Small intestine (tissue), 16 donors: ENCODE data around the gene CD200. TPM values are rescaled to one million over a fixed set of nuclear protein-coding genes. Genes with fewer than 3 reads are reported as not detected.

Source experiments
- DNase-seq, 2 donors: peaks; one replicate each; pipeline versions ENCODE4 v3.0.0 to v3.0.0-alpha.2; 2013
- FAIRE-seq: peaks from 2 replicates; lab custom pipeline; 2012; peaks lifted over from hg19 to GRCh38; lab: Jason Lieb, UNC
- H3K27ac ChIP-seq, 3 donors: one replicate each; pipeline ENCODE4 v1.5.1; 2013; ENCODE audit warnings: low read length in 2 of 3, mild to moderate bottlenecking in 2 of 3, control low read depth in 1 of 3, inconsistent platforms in 1 of 3, low read depth in 1 of 3, moderate library complexity in 1 of 3
- H3K27me3 ChIP-seq, 3 donors: one replicate each; pipeline ENCODE4 v1.6.1; 2013; ENCODE audit warnings: low read length in 3 of 3, inconsistent platforms in 1 of 3; ENCODE audit not compliant: control insufficient read depth in 3 of 3, insufficient read depth in 3 of 3
- H3K36me3 ChIP-seq, 3 donors: one replicate each; pipeline ENCODE4 v1.6.1; 2013; ENCODE audit warnings: low read length in 3 of 3, inconsistent platforms in 1 of 3, low read depth in 1 of 3, mild to moderate bottlenecking in 1 of 3, moderate library complexity in 1 of 3; ENCODE audit not compliant: control insufficient read depth in 3 of 3, insufficient read depth in 2 of 3
- H3K4me1 ChIP-seq, 3 donors: one replicate each; pipeline ENCODE4 v1.6.1; 2013; ENCODE audit warnings: low read length in 2 of 3, inconsistent platforms in 1 of 3, low read depth in 1 of 3, mild to moderate bottlenecking in 1 of 3, moderate library complexity in 1 of 3; ENCODE audit not compliant: control insufficient read depth in 3 of 3, insufficient read depth in 2 of 3
- H3K4me3 ChIP-seq, 3 donors: one replicate each; pipeline ENCODE4 v1.5.1; 2013; ENCODE audit warnings: low read length in 3 of 3, control low read depth in 1 of 3, inconsistent platforms in 1 of 3, low read depth in 1 of 3, mild to moderate bottlenecking in 1 of 3, moderate library complexity in 1 of 3
- H3K9me3 ChIP-seq, 2 donors: one replicate each; pipeline ENCODE4 v1.6.1; 2013; ENCODE audit warnings: low read depth in 1 of 2, low read length in 1 of 2; ENCODE audit not compliant: control insufficient read depth in 2 of 2, insufficient read depth in 1 of 2
- WGBS, 3 donors: extraction: QIAGEN DNeasy Blood & Tissue Kit; methylation state at CpG; one replicate each; pipeline ENCODE4 v1.1.7; 2013; 5-methylcytosine and 5-hydroxymethylcytosine counted together
- long read RNA-seq, 10 donors: transcript quantifications; one replicate each; lab custom pipeline, GENCODE V29; 2026
- polyA plus RNA-seq, 4 donors: library from polyadenylated mRNA; stranded (reverse) in 3 of 4; unstranded in 1 of 4; fragments of 200-250 nt in 3 of 4; fragments of 120-200 nt in 1 of 4; gene quantifications; one replicate each; pipeline versions ENCODE4 v1.2.1 to v1.2.3, GENCODE V29; 2013
- donor health status: healthy with polysubstance abuse.
- donor health status: control.
- donor health status: control.
- donor health status: Bipolar disorder and iron deficiency.
- donor health status: healthy.

Gene CD200, protein sequence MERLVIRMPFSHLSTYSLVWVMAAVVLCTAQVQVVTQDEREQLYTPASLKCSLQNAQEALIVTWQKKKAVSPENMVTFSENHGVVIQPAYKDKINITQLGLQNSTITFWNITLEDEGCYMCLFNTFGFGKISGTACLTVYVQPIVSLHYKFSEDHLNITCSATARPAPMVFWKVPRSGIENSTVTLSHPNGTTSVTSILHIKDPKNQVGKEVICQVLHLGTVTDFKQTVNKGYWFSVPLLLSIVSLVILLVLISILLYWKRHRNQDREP
- 1 to 10 TPM in 3 of 4 donors, not detected in 1; 1.1 to 9.6 (median 7.9) TPM for polyA plus RNA-seq
- long read RNA-seq, donor 1 = 0 reads
- long read RNA-seq, donor 2, partial matches to known transcripts = 0 of 3 reads
- long read RNA-seq, donor 2, other reads (novel, unspliced or antisense) = 0 of 3 reads
- long read RNA-seq, donor 3 = 0 reads
- long read RNA-seq, donor 4 = 0 reads
- long read RNA-seq, donor 5, partial matches to known transcripts = 0 of 2 reads
- long read RNA-seq, donor 5, other reads (novel, unspliced or antisense) = 0 of 2 reads
- long read RNA-seq, donor 6, partial matches to known transcripts = 0 of 1 reads
- long read RNA-seq, donor 6, other reads (novel, unspliced or antisense) = 0 of 1 reads
- long read RNA-seq, donor 7 = 0 reads
- long read RNA-seq, donor 8 = 0 reads
- long read RNA-seq, donor 9, partial matches to known transcripts = 0 of 2 reads
- long read RNA-seq, donor 9, other reads (novel, unspliced or antisense) = 0 of 2 reads
- long read RNA-seq, donor 10, transcript CD200-201 (6 exons, 2,129 nt) = major isoform, 11 of 13 reads
- long read RNA-seq, donor 10, partial matches to known transcripts = 0 of 13 reads
- long read RNA-seq, donor 10, other reads (novel, unspliced or antisense) = 0 of 13 reads

DNA sequence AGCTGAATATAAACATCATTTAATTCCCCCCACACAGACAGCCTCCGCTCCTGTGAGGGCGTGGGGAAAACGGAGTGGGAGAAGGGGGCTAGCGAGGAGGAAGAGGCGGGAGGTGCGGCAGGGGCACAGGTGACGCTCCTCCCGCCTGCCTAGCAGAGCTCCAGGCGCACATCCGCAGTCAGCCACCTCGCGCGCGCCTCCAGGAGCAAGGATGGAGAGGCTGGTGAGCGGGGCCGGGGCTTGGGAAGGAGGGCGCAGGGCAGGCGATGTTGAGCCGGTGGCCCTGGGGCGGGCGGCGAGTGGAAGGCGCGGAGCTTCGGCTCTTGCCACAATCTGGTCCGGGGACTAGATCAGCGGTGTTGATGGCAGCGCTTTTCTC lies at the start of gene CD200:
CD200 (plus strand) TSS at position 155 of the 379 bp plus-strand sequence; CDS start at position 212, 57 bp downstream.
- H3K9me3 ChIP-seq = no peaks in the 10 kb centered on the region
- H3K27me3 ChIP-seq = peaks cover 0 to 2% (median 0%) of the 10 kb centered on the region in 3 donors
- DNase-seq (peak; percentile 47 to 66), FAIRE-seq (no peak)
- no peaks in the 10 kb centered on the region for H3K4me1 ChIP-seq
- WGBS, 3 donors = 0 to 1% (median 1%) methylated on average over 28 of the region's 28 CpGs
- H3K27ac ChIP-seq = peak within 1 kb of the TSS in 2 of 3 donors; percentile 85
- peak within 1 kb of the TSS; percentile 38 to 75 (median 66) for H3K4me3 ChIP-seq
- H3K36me3 ChIP-seq = no peaks in the 10 kb centered on the region

DNA sequence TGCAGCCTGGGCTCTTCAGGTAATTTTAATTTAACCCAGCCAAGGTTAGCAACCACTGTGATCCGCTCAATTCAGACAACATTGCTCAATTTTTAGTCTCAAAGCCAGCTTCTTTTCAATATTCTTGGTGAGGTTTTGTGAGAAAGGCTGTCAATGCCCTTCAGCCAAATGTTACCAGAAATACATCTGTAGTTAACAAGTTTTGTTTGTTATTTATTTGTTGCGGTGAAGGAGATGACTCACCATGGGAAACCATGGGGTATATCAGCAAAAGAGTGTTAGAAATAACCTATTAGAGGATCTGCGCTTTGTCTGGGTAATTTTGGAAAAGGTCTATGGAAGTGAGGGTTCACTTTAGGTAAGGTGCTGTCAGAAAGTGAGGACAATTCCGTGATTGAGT lies 43.9 kb upstream of the CD200 start:
- 86 to 96% (median 89%) methylated on average over 4 of the region's 4 CpGs for WGBS, 3 donors
- no peak overlapping the region for H3K27ac ChIP-seq

DNA sequence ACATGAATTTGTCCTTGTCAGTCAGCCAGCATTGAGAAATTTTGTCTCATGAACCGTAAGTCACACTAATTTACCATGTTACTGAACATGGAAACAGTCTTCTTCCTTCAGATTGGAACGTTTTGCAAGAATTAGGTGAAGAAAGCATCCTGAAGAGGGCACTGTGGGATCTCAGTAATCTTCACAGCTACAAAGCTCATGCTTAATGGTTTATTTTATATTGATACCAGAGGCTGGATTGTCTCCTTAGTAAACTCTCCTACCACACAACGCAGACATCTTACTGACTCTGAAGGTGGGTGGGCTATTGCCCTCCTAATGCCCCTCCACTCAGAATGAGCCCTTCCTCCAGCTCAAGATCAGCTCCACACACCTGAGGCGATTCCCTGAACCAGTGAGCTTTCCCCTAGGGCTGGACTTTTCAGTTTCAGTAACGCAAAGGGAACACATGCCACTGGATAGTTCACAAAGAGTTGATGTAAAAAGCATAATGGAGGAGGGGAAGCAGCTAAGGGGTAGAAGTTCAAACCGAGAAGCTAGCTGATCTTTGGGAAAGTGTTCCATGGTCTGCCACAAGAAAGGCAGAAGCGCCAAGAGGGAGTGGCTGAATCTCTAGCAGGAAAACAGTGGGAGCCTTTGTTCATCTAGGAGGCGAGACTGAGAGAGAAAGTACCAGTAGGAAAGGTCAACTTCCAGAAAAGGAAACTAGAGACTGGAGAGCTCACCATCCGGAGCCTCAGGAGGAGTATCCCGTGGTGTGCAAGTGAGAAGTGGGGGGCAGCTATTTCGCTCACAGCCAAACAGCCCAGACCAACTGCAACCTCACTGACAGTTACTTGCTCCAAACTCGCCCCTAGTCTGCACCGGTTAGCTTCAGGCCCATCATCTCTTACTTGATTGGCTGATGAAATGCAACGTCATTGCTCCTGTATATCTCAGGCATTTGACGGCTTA lies 39.3 kb upstream of the CD200 start, which contains the start of gene SLC9C1:
SLC9C1 (minus strand) TSS at position 849 of the 954 bp plus-strand sequence. CDS start 7,425 bp downstream, outside the sequence.
- peak within 1 kb of the TSS; percentile 1 to 85 (median 85) for H3K27ac ChIP-seq
- H3K4me1 ChIP-seq = no peaks in the 10 kb centered on the region
- FAIRE-seq (peak; percentile 19), DNase-seq (peak; percentile 81 to 89)
- no peaks in the 10 kb centered on the region for H3K27me3 ChIP-seq
- H3K36me3 ChIP-seq = no peaks in the 10 kb centered on the region
- 9 to 19% (median 14%) methylated on average over 15 of the region's 15 CpGs for WGBS, 3 donors
- H3K4me3 ChIP-seq = peak within 1 kb of the TSS in 2 of 3 donors; percentile 40 to 48
- no peaks in the 10 kb centered on the region for H3K9me3 ChIP-seq

More for the DNA sequence above, 43.9 kb upstream of the CD200 start:
- Histone ChIP-seq H3K27me3 (no peaks in the 10 kb centered on the region), H3K36me3 (no peaks in the 10 kb centered on the region), H3K4me3 (no peak overlapping the region), H3K9me3 (no peaks in the 10 kb centered on the region), H3K4me1 (no peaks in the 10 kb centered on the region)
- DNase-seq = no peak
- FAIRE-seq = no peak

DNA sequence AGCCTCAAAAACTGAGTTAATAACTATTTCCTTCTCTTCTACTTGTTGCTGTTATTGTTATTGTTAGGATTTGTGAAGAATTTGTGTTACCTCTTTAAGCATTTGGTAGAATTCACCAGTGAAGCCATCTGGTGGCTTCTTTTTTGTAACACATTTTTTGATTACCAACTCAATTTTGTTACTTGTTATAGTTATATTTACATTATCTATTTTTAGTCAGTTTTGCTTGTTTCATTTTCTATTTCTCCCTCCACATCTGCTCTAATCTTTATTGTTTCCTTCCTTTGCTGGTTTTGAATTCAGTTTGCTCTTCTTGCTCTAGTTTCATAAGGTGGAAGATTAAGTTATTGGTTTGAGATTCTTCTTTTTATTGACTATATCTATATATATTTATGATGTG lies 35.2 kb upstream of the CD200 start:
- Histone ChIP-seq H3K36me3 (no peaks in the 10 kb centered on the region), H3K9me3 (peaks cover 0 to 10% of the 10 kb centered on the region in 2 donors), H3K4me1 (no peaks in the 10 kb centered on the region), H3K4me3 (no peak overlapping the region), H3K27me3 (no peaks in the 10 kb centered on the region), H3K27ac (no peak overlapping the region)
- FAIRE-seq = no peak
- no peak for DNase-seq

DNA sequence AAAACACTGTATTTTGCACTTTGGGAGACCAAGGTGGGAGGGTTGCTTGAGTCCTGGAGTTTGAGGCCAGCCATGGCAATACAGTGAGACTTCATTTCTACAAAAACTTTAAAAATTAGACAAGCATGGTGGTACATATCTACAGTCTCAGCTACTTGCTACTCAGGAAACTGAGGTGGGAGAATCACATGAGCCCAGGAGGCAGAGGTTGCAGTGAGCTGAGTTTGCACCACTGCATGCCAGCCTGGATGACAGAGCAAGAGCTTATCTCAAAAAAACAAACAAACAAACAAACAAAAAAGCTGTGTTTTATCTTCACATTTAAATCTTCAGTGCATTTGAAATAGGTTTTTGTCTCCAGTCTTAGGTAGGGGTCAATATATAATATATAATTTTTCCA lies 34.2 kb upstream of the CD200 start:
- Histone ChIP-seq H3K27ac (no peak overlapping the region), H3K4me3 (no peak overlapping the region), H3K27me3 (no peaks in the 10 kb centered on the region), H3K36me3 (no peaks in the 10 kb centered on the region), H3K9me3 (peaks cover 0 to 14% of the 10 kb centered on the region in 2 donors), H3K4me1 (no peaks in the 10 kb centered on the region)
- DNase-seq = no peak
- FAIRE-seq = no peak

DNA sequence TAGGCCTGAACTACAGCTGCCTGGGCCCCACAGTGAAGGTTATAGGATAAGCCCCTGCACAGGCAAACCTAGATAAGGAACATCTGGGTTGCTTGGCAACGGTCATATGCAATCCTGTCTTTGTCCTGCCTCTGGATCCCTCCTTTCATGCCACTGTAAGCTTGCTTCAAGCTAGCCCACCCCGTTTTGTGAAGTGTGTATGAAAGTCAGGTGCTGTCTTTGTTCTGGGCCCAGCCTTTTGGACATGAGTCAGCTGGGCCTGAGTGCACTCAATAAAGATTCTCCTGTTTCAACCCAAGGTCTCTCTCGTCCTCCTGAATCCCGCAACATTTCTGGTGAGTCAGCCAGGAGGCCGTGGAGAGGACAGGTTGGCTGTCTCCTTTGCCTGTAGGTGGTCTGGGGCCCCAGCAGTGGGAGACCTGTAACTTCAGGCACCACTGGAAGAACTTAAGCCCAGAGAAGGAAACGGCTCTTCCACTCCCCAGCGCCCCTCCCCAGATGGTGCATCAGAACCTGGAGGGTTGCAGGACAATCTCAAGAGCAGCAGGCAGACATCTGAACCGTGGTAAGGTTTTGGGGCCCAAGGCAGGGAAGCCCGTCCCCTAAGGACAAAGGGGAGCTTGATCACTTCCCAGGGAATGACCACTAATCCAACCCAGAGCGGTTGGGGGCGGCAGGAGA lies 30.7 kb upstream of the CD200 start:
- no peak overlapping the region for H3K27ac ChIP-seq
- no peaks in the 10 kb centered on the region for H3K27me3 ChIP-seq
- WGBS, 3 donors = 83 to 91% (median 89%) methylated on average over 11 of the region's 11 CpGs
- peaks cover 0 to 14% of the 10 kb centered on the region in 2 donors for H3K9me3 ChIP-seq
- H3K36me3 ChIP-seq = no peaks in the 10 kb centered on the region
- no peak overlapping the region for H3K4me3 ChIP-seq
- DNase-seq = peak in 1 of 2 donors; percentile 31
- peaks cover 0 to 4% (median 2%) of the 10 kb centered on the region in 3 donors for H3K4me1 ChIP-seq
- no peak for FAIRE-seq

DNA sequence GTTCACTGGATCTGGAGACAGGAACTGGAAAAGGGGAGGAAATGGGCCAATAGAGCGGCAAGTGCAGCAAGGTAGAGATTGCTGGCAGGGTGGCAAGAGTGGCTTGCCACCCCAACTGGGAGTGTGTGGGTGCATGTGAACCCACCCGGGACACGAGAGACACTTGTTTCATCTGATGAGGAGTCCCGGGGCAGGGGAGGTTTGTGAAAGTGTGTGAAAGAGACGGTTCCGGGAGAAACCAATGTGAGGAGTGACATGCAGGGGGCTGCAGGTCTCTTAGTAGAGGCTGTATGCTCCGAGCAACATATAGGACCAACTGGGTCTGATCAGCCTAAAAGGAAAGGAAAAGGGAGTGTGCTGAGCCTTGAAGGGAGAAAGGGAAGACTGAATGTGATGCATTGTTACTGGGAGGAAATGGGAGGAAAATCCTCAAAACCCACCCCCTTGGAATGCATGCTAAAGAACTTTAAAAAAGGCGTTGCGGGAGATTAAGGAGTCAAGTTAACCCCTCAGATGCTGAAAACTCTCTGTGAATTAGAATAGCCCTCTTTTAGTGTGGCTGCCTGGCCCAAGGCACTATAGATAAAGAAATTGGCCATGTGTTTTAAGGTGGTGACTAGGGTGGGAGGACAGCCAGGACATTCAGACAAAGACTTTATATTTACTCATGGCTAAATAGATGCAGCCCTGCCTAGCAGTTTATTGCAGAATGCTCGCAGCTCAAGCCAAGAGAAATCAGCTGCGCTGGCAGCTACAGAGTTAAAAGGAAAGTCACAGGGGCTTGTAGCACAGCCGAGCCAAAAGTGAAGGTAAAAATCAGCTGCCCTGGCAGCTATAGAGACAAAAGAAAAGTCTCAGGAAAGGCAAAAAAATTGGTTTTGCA lies 29.8 kb upstream of the CD200 start:
- Histone ChIP-seq H3K36me3 (no peaks in the 10 kb centered on the region), H3K4me3 (peak overlapping the region in 2 of 3 donors; percentile 17 to 55), H3K4me1 (peaks cover 0 to 8% (median 2%) of the 10 kb centered on the region in 3 donors), H3K27me3 (no peaks in the 10 kb centered on the region), H3K9me3 (peaks cover 0 to 14% of the 10 kb centered on the region in 2 donors), H3K27ac (peak overlapping the region in 1 of 3 donors; percentile 41)
- FAIRE-seq (no peak), DNase-seq (peak in 1 of 2 donors; percentile 7)
- WGBS, 3 donors = 37 to 54% (median 53%) methylated on average over 12 of the region's 12 CpGs
